Naive thymus-derived CD4-positive, alpha-beta T cell (primary cell): ENCODE measurements around the gene NSDHL. TPM values are rescaled to one million over a fixed set of nuclear protein-coding genes. Genes with fewer than 3 reads are reported as not detected.
A peak's percentile ranks its signal among the peaks of the same experiment; 100 is the strongest.

ENCODE experiments used
- ATAC-seq: fragments of 150-1000 bp; cut with Tn5 transposase; 2 replicates; pipeline ENCODE4 v1.10.0; 2021; ENCODE audit warnings: mild to moderate bottlenecking, moderate library complexity
- CTCF ChIA-PET: fragments of 350-600 bp; sonication (Branson Sonifier 250); formaldehyde crosslinking; loops from one replicate; lab custom pipeline; 2021; ENCODE audit warnings: antibody characterized with exemption; lab: Charles Lee
- POLR2A ChIA-PET: fragments of 350-600 bp; sonication (Branson Sonifier 250); formaldehyde crosslinking; loops from one replicate; lab custom pipeline; 2021; ENCODE audit warnings: antibody characterized with exemption, inconsistent platforms; lab: Charles Lee
- DNase-seq, 9 donors: peaks; one replicate each; pipeline versions ENCODE4 v3.0.0 to v3.0.0-alpha.2; 2020 to 2022; ENCODE audit warnings: mixed read lengths in 1 of 9
- H3K27ac ChIP-seq: one replicate; pipeline ENCODE4 v1.7.0; 2013; ENCODE audit warnings: mild to moderate bottlenecking, low read depth, low read length, moderate library complexity
- H3K27me3 ChIP-seq, 2 donors: one replicate each; pipeline ENCODE4 v1.7.0; 2013; ENCODE audit warnings: low read length in 2 of 2, mild to moderate bottlenecking in 2 of 2, moderate library complexity in 2 of 2; ENCODE audit not compliant: control insufficient read depth in 2 of 2, insufficient read depth in 2 of 2
- H3K36me3 ChIP-seq, 3 experiments: 1 replicate in 2 of 3; 2 replicates in 1 of 3; pipeline ENCODE4 v1.7.0; 2013; ENCODE audit warnings: low read length in 3 of 3, mild to moderate bottlenecking in 3 of 3, moderate library complexity in 1 of 3; ENCODE audit not compliant: insufficient read depth in 3 of 3, control insufficient read depth in 2 of 3
- H3K4me1 ChIP-seq, 2 donors: one replicate each; pipeline ENCODE4 v1.7.0; 2013; ENCODE audit warnings: low read length in 2 of 2, mild to moderate bottlenecking in 2 of 2, moderate library complexity in 1 of 2; ENCODE audit not compliant: control insufficient read depth in 2 of 2, insufficient read depth in 2 of 2
- H3K4me3 ChIP-seq: 2 replicates; pipeline ENCODE4 v1.7.0; 2013; ENCODE audit warnings: mild to moderate bottlenecking, low read length
- H3K9me3 ChIP-seq, 3 experiments: 1 replicate in 2 of 3; 2 replicates in 1 of 3; pipeline ENCODE4 v1.7.0; 2013; ENCODE audit warnings: low read length in 3 of 3; ENCODE audit not compliant: control insufficient read depth in 2 of 3
- H3K27ac Mint-ChIP-seq, 9 donors: one replicate each; pipeline ENCODE4 v1.8.0; 2020 to 2022; ENCODE audit warnings: mixed read lengths in 9 of 9, mild to moderate bottlenecking in 8 of 9, moderate library complexity in 5 of 9, inconsistent platforms in 2 of 9
- H3K27me3 Mint-ChIP-seq, 5 donors: one replicate each; pipeline ENCODE4 v1.8.0; 2021 to 2022; ENCODE audit warnings: mixed read lengths in 5 of 5, mild to moderate bottlenecking in 1 of 5
- H3K36me3 Mint-ChIP-seq, 5 donors: one replicate each; pipeline ENCODE4 v1.8.0; 2020 to 2022; ENCODE audit warnings: mixed read lengths in 5 of 5, mild to moderate bottlenecking in 3 of 5, inconsistent platforms in 1 of 5
- H3K4me1 Mint-ChIP-seq, 7 donors: one replicate each; pipeline ENCODE4 v1.8.0; 2020 to 2022; ENCODE audit warnings: mixed read lengths in 7 of 7, mild to moderate bottlenecking in 3 of 7, inconsistent platforms in 1 of 7
- H3K4me3 Mint-ChIP-seq, 10 donors: one replicate each; pipeline ENCODE4 v1.8.0; 2020 to 2022; ENCODE audit warnings: mild to moderate bottlenecking in 10 of 10, mixed read lengths in 10 of 10, moderate library complexity in 6 of 10, inconsistent platforms in 2 of 10
- H3K9me3 Mint-ChIP-seq, 11 donors: one replicate each; pipeline ENCODE4 v1.8.0; 2020 to 2022; ENCODE audit warnings: mixed read lengths in 11 of 11, mild to moderate bottlenecking in 4 of 11, inconsistent platforms in 1 of 11, moderate library complexity in 1 of 11
- intact Hi-C, 2 donors: fragments of 100-400 bp; cut with micrococcal nuclease; formaldehyde crosslinking; loops; one replicate each; pipeline ENCODE4 v1.15.1; 2023
- polyA plus RNA-seq, 2 donors: library from polyadenylated mRNA; unstranded; fragments of 300-500 nt; fragmentation: Illumina TruSeq; gene quantifications; one replicate each; pipeline ENCODE4 v1.2.3, GENCODE V29; 2021
- total RNA-seq, 6 experiments: library from RNA in 5 of 6; stranded (reverse) in 5 of 6; gene quantifications; 1 replicate in 5 of 6; 2 replicates in 1 of 6; pipeline ENCODE4 v1.2.3 and lab custom pipeline; 2021 to 2026

Gene NSDHL
- total and polyA plus RNA-seq, 7 experiments from 2014 or later, result 3.3 to 14.6 (median 7.2) TPM

- DNase-seq, result no peak
- Mint-ChIP-seq H3K4me3 (no peak overlapping the region), H3K9me3 (no peaks in the 10 kb centered on the region), H3K36me3 (no peaks in the 10 kb centered on the region), H3K27me3 (peaks cover 0 to 10% (median 8%) of the 10 kb centered on the region in 5 donors), H3K27ac (no peak overlapping the region), H3K4me1 (peaks cover 0 to 3% (median 0%) of the 10 kb centered on the region in 7 donors)
- Histone ChIP-seq H3K27me3 (no peaks in the 10 kb centered on the region), H3K9me3 (no peaks in the 10 kb centered on the region), H3K36me3 (no peaks in the 10 kb centered on the region), H3K4me1 (no peaks in the 10 kb centered on the region), H3K4me3 (no peak overlapping the region), H3K27ac (no peak overlapping the region)
- ChIA-PET CTCF (no interaction called here), POLR2A (no interaction called here)
- no peak for ATAC-seq
- intact Hi-C loops, result loop anchor here in 1 of 2 donors (5.0 kb wide), 1 partner anchor 1070 kb away; no protein-coding TSS in a partner anchor
Observed at GRCh38 chrX:152822383-152823086, 8.3 kb upstream of the NSDHL start.

- Histone ChIP-seq H3K4me3 (no peak overlapping the region), H3K27ac (no peak overlapping the region), H3K9me3 (no peaks in the 10 kb centered on the region), H3K27me3 (no peaks in the 10 kb centered on the region), H3K4me1 (no peaks in the 10 kb centered on the region), H3K36me3 (no peaks in the 10 kb centered on the region)
- Mint-ChIP-seq H3K4me3 (no peak overlapping the region), H3K9me3 (no peaks in the 10 kb centered on the region), H3K27me3 (peaks cover 0 to 10% (median 8%) of the 10 kb centered on the region in 5 donors), H3K36me3 (no peaks in the 10 kb centered on the region), H3K27ac (no peak overlapping the region), H3K4me1 (peaks cover 0 to 3% (median 0%) of the 10 kb centered on the region in 7 donors)
- intact Hi-C loops, result loop anchor here in 1 of 2 donors (5.0 kb wide), 1 partner anchor 1071 kb away; no protein-coding TSS in a partner anchor
- ChIA-PET POLR2A (no interaction called here), CTCF (no interaction called here)
- DNase-seq (no peak), ATAC-seq (no peak)
Observed at GRCh38 chrX:152823657-152824056, 7.2 kb upstream of the NSDHL start.

GRCh38 chrX:152824841-152825374 lies 6.0 kb upstream of the NSDHL start:
- no peaks in the 10 kb centered on the region for H3K36me3 ChIP-seq
- Mint-ChIP-seq H3K27me3 (peaks cover 0 to 10% (median 8%) of the 10 kb centered on the region in 5 donors), H3K27ac (no peak overlapping the region), H3K4me1 (peaks cover 0 to 5% (median 0%) of the 10 kb centered on the region in 7 donors), H3K9me3 (peaks cover 0 to 2% (median 0%) of the 10 kb centered on the region in 11 donors), H3K4me3 (no peak overlapping the region), H3K36me3 (no peaks in the 10 kb centered on the region)
- H3K4me3 ChIP-seq, result no peak overlapping the region
- no peaks in the 10 kb centered on the region for H3K27me3 ChIP-seq
- H3K27ac ChIP-seq, result no peak overlapping the region
- ATAC-seq, result no peak
- intact Hi-C loops, result loop anchor here in 1 of 2 donors (5.0 kb wide), 1 partner anchor 1073 kb away; no protein-coding TSS in a partner anchor
- CTCF ChIA-PET, result no interaction called here
- H3K4me1 ChIP-seq, result no peaks in the 10 kb centered on the region
- no peaks in the 10 kb centered on the region for H3K9me3 ChIP-seq
- DNase-seq, result no peak
- POLR2A ChIA-PET, result no interaction called here

GRCh38 chrX:152831391-152831790 lies 528 bp downstream of the NSDHL start:
- no peak for ATAC-seq
- POLR2A ChIA-PET, result no interaction called here
- H3K4me1 Mint-ChIP-seq, result peaks cover 11 to 30% (median 26%) of the 10 kb centered on the region in 7 donors

GRCh38 chrX:152832520-152832919 lies 1.7 kb downstream of the NSDHL start:
- DNase-seq (no peak), ATAC-seq (no peak)
- H3K4me3 Mint-ChIP-seq, result peak overlapping the region in 9 of 10 donors; percentile 26 to 93 (median 87)
- peaks cover 0 to 4% (median 0%) of the 10 kb centered on the region in 11 donors for H3K9me3 Mint-ChIP-seq
- peaks cover 0 to 22% (median 0%) of the 10 kb centered on the region in 5 donors for H3K36me3 Mint-ChIP-seq
- H3K27me3 ChIP-seq, result no peaks in the 10 kb centered on the region
- H3K4me3 ChIP-seq, result no peak overlapping the region
- H3K9me3 ChIP-seq, result no peaks in the 10 kb centered on the region
- peaks cover 11 to 30% (median 28%) of the 10 kb centered on the region in 7 donors for H3K4me1 Mint-ChIP-seq
- POLR2A ChIA-PET, result no interaction called here
- H3K27ac Mint-ChIP-seq, result peak overlapping the region in 2 of 9 donors; percentile 40 to 43
- no peaks in the 10 kb centered on the region for H3K36me3 ChIP-seq
- H3K27me3 Mint-ChIP-seq, result no peaks in the 10 kb centered on the region
- H3K4me1 ChIP-seq, result peaks cover 6 to 9% of the 10 kb centered on the region in 2 donors
- CTCF ChIA-PET, result no interaction called here
- no peak overlapping the region for H3K27ac ChIP-seq
- intact Hi-C loops, result loop anchor here (5.0 to 10.0 kb wide), 2 partner anchors 500 to 1848 kb away; partner anchors contain the start of genes HMGB3 (in 2 of the 2) and ZNF275 (in 1 of the 2)

More at GRCh38 chrX:152831391-152831790, 528 bp downstream of the NSDHL start:
- peaks cover 0 to 4% (median 0%) of the 10 kb centered on the region in 11 donors for H3K9me3 Mint-ChIP-seq
- Histone ChIP-seq H3K36me3 (no peaks in the 10 kb centered on the region), H3K27ac (peak overlapping the region; percentile 82), H3K4me1 (peaks cover 6 to 9% of the 10 kb centered on the region in 2 donors), H3K27me3 (no peaks in the 10 kb centered on the region), H3K9me3 (no peaks in the 10 kb centered on the region), H3K4me3 (peak overlapping the region; percentile 67)
- intact Hi-C loops, result loop anchor here (2.0 to 10.0 kb wide), 3 partner anchors 501 to 1847 kb away; partner anchors contain the start of genes HMGB3 (in 2 of the 2), VMA21 (in 1 of the 2) and ZNF275 (in 1 of the 2)
- H3K27me3 Mint-ChIP-seq, result no peaks in the 10 kb centered on the region
- H3K4me3 Mint-ChIP-seq, result peak overlapping the region; percentile 87 to 98 (median 92)
- CTCF ChIA-PET, result no interaction called here
- DNase-seq, result no peak
- H3K27ac Mint-ChIP-seq, result peak overlapping the region in 8 of 9 donors; percentile 52 to 95 (median 94)
- H3K36me3 Mint-ChIP-seq, result peaks cover 0 to 16% (median 0%) of the 10 kb centered on the region in 5 donors

GRCh38 chrX:152833378-152833777 lies 2.5 kb downstream of the NSDHL start:
- H3K4me3 ChIP-seq, result no peak overlapping the region
- Mint-ChIP-seq H3K4me1 (peaks cover 16 to 34% (median 31%) of the 10 kb centered on the region in 7 donors), H3K27ac (peak overlapping the region in 1 of 9 donors; percentile 56), H3K27me3 (no peaks in the 10 kb centered on the region), H3K36me3 (peaks cover 0 to 22% (median 0%) of the 10 kb centered on the region in 5 donors), H3K9me3 (peaks cover 0 to 4% (median 0%) of the 10 kb centered on the region in 11 donors), H3K4me3 (peak overlapping the region in 6 of 10 donors; percentile 10 to 93 (median 36))
- DNase-seq (no peak), ATAC-seq (no peak)
- intact Hi-C loops, result loop anchor here (5.0 to 10.0 kb wide), 2 partner anchors 499 to 1849 kb away; partner anchors contain the start of genes HMGB3 (in 2 of the 2) and ZNF275 (in 1 of the 2)
- H3K4me1 ChIP-seq, result peaks cover 6 to 9% of the 10 kb centered on the region in 2 donors
- ChIA-PET POLR2A (no interaction called here), CTCF (no interaction called here)
- no peaks in the 10 kb centered on the region for H3K9me3 ChIP-seq
- no peaks in the 10 kb centered on the region for H3K27me3 ChIP-seq
- H3K27ac ChIP-seq, result no peak overlapping the region
- H3K36me3 ChIP-seq, result no peaks in the 10 kb centered on the region
